ENCODE data around the gene DCST2. TPM values are rescaled to one million over a fixed set of nuclear protein-coding genes. Genes with fewer than 3 reads are reported as not detected.
A peak's percentile ranks its signal among the peaks of the same experiment; 100 is the strongest.

The DCST2 gene
- polyA plus RNA-seq, 2 of the 4 experiments (the other 2 are of a cell fraction), result 0.23 to 1.0 TPM

GRCh38 chr1:155043793-155044192 is 10.2 kb upstream of the DCST2 start:
- Histone ChIP-seq H3K4me2 (no peak overlapping the region; the same call in 2 of the 3 replicates), H3K4me1 (peaks cover 37% of the 10 kb centered on the region), H3K4me3 (no peak overlapping the region), H3K27ac (peak overlapping the region; percentile 19 to 69; a peak in 3 of 6 replicates), H3K9me3 (no peaks in the 10 kb centered on the region)
- ChIA-PET POLR2A (interaction anchor here (0.7 kb wide), 1 partner anchor 79 kb away, joined by 6 read pairs; no protein-coding TSS in a partner anchor), CTCF (interaction anchor here (0.5 to 5.9 kb wide), 7 partner anchors 42 to 441 kb away, joined by 3 to 36 read pairs (median 5); no protein-coding TSS in a partner anchor)
- TF ChIP-seq RCOR1 (IDR thresholded peaks at IDR 0.05; ENCODE audit: low read depth, low read length), result no peak
- no peak for TF ChIP-seq ELK1 (IDR thresholded peaks at IDR 0.05; ENCODE audit: low read depth, low read length)
- TF ChIP-seq EHF (CRISPR knock-in tag; IDR thresholded peaks at IDR 0.05), result no peak
- TF ChIP-seq MAFK (IDR thresholded peaks at IDR 0.05; ENCODE audit: partially characterized antibody), result no peak
- ATAC-seq, result no peak
- WGBS (ENCODE audit: missing lambda C conversion rate), result 76% methylated on average over 3 of the region's 3 CpGs
- no peak for FAIRE-seq
- no peak for DNase-seq (ENCODE audit: low read depth in 1 of 2, low spot score in 1 of 2)

GRCh38 chr1:155043301-155043702 is 9.7 kb upstream of the DCST2 start:
- CTCF ChIA-PET, result interaction anchor here (1.1 to 5.9 kb wide), 4 partner anchors 43 to 125 kb away, joined by 3 to 36 read pairs (median 10); no protein-coding TSS in a partner anchor
- ATAC-seq (no peak), DNase-seq (ENCODE audit: low read depth in 1 of 2, low spot score in 1 of 2) (no peak), FAIRE-seq (no peak)
- H3K27ac ChIP-seq, result peak overlapping the region in 1 of 2 experiments; percentile 16; a peak in 1 of 6 replicates
- POLR2A ChIA-PET, result no interaction called here
- H3K4me3 ChIP-seq, result no peak overlapping the region
- TF ChIP-seq NR3C1 (IDR thresholded peaks at IDR 0.05) (no peak), MAX (IDR thresholded peaks at IDR 0.05) (no peak), JUN (IDR thresholded peaks at IDR 0.05) (no peak), EHF (CRISPR knock-in tag; IDR thresholded peaks at IDR 0.05) (no peak), ELK1 (IDR thresholded peaks at IDR 0.05; ENCODE audit: low read depth, low read length) (no peak), RNF2 (IDR thresholded peaks at IDR 0.05; ENCODE audit: borderline replicate concordance, low read depth) (no peak)
- 77% methylated on average over 12 of the region's 12 CpGs for WGBS (ENCODE audit: missing lambda C conversion rate)
- no peak overlapping the region; the same call in 2 of the 3 replicates for H3K4me2 ChIP-seq
- no peaks in the 10 kb centered on the region for H3K9me3 ChIP-seq
- peaks cover 42% of the 10 kb centered on the region for H3K4me1 ChIP-seq

- DNase-seq (ENCODE audit: low read depth in 1 of 2, low spot score in 1 of 2) (no peak), ATAC-seq (no peak), FAIRE-seq (no peak)
- CTCF ChIA-PET, result interaction anchor here (5.9 kb wide), 1 partner anchor 43 kb away, joined by 36 read pairs; no protein-coding TSS in a partner anchor
- H3K27ac ChIP-seq, result peak overlapping the region in 1 of 2 experiments; percentile 16; a peak in 1 of 6 replicates
- POLR2A ChIA-PET, result no interaction called here
- no peak overlapping the region for H3K4me3 ChIP-seq
- H3K4me1 ChIP-seq, result peaks cover 47% of the 10 kb centered on the region
- no peaks in the 10 kb centered on the region for H3K9me3 ChIP-seq
- 89% methylated on average over 5 of the region's 5 CpGs for WGBS (ENCODE audit: missing lambda C conversion rate)
- TF ChIP-seq HMGXB4 (CRISPR knock-in tag; IDR thresholded peaks at IDR 0.05; ENCODE audit: borderline replicate concordance) (no peak), ESRRA (IDR thresholded peaks at IDR 0.05; ENCODE audit: borderline replicate concordance, low read length) (no peak), CBX8 (IDR thresholded peaks at IDR 0.05) (no peak), EP300 (IDR thresholded peaks at IDR 0.05) (no peak), GATA3 (IDR thresholded peaks at IDR 0.05; ENCODE audit: borderline replicate concordance) (no peak), USF2 (IDR thresholded peaks at IDR 0.05) (no peak), MAFK (IDR thresholded peaks at IDR 0.05; ENCODE audit: partially characterized antibody) (no peak), POLR2AphosphoS2 (conservative IDR thresholded peaks at IDR 0.05; ENCODE audit: low read length) (no peak)
- no peak overlapping the region for H3K4me2 ChIP-seq
Observed at GRCh38 chr1:155042789-155043188, 9.2 kb upstream of the DCST2 start.

All from A549 (cell line).